GM18861 (cell line): Measurements from ENCODE around the gene SPATA31C1.
"Not testable (repeated sequence)": the region's sequence is repeated elsewhere in the genome, so short reads cannot be mapped to it uniquely, and the experiment has no call there.

Experiments used
- ATAC-seq: cut with Tn5 transposase; IDR thresholded peaks from one replicate; pipeline ENCODE4 v1.9.1; 2021; ENCODE audit not compliant: unreplicated experiment

Gene SPATA31C1

GRCh38 chr9:87934444-87934843, 16.7 kb downstream of the SPATA31C1 start:
- not testable (repeated sequence) for ATAC-seq

- ATAC-seq: not testable (repeated sequence)
These were observed 19.6 kb downstream of the SPATA31C1 start for GRCh38 chr9:87937352-87937751.

- ATAC-seq: not testable (repeated sequence)
These were observed 20.2 kb downstream of the SPATA31C1 start for GRCh38 chr9:87937918-87938317.

- not testable (repeated sequence) for ATAC-seq
These were observed 20.6 kb downstream of the SPATA31C1 start for GRCh38 chr9:87938336-87938735.

- ATAC-seq: not testable (repeated sequence)
These were observed 21.3 kb downstream of the SPATA31C1 start for GRCh38 chr9:87939096-87939495.

GRCh38 chr9:87944096-87944495, 26.3 kb downstream of the SPATA31C1 start:
- ATAC-seq: no peak

GRCh38 chr9:87944682-87945081, 26.9 kb downstream of the SPATA31C1 start:
- no peak for ATAC-seq

- no peak for ATAC-seq
These were observed 32.5 kb downstream of the SPATA31C1 start for GRCh38 chr9:87950296-87950695.

- ATAC-seq: no peak
These were observed 33.2 kb downstream of the SPATA31C1 start for GRCh38 chr9:87950765-87951488.

- ATAC-seq: no peak
These were observed 36.5 kb downstream of the SPATA31C1 start for GRCh38 chr9:87954230-87954629.

- no peak for ATAC-seq
These were observed 40.1 kb downstream of the SPATA31C1 start for GRCh38 chr9:87957839-87958238.

- no peak for ATAC-seq
These were observed 40.8 kb downstream of the SPATA31C1 start for GRCh38 chr9:87958591-87958990.

- ATAC-seq: no peak
These were observed 42.3 kb downstream of the SPATA31C1 start for GRCh38 chr9:87959916-87960581.

GRCh38 chr9:87963770-87964169, 46.0 kb downstream of the SPATA31C1 start:
- no peak for ATAC-seq

GRCh38 chr9:87964826-87965225, 47.1 kb downstream of the SPATA31C1 start:
- ATAC-seq: no peak

- no peak for ATAC-seq
These were observed 50.4 kb downstream of the SPATA31C1 start for GRCh38 chr9:87968155-87968554.

GRCh38 chr9:87970602-87971001, 52.8 kb downstream of the SPATA31C1 start:
- no peak for ATAC-seq

- ATAC-seq: no peak
These were observed 55.4 kb downstream of the SPATA31C1 start for GRCh38 chr9:87973122-87973521.
